Ishikawa (cell line): ENCODE measurements around the gene COL25A1.

ENCODE experiments used
- CEBPB ChIP-seq: IDR thresholded peaks from 2 replicates; pipeline ENCODE4 v1.6.1; 2012
- CREB1 ChIP-seq: IDR thresholded peaks from 2 replicates; pipeline ENCODE4 v1.6.1; 2012; ENCODE audit warnings: low read depth
- EGR1 ChIP-seq: IDR thresholded peaks from 2 replicates; pipeline ENCODE4 v1.6.1; 2012
- EP300 ChIP-seq: IDR thresholded peaks from 2 replicates; pipeline ENCODE4 v1.6.1; 2012; ENCODE audit warnings: borderline replicate concordance
- MAX ChIP-seq: IDR thresholded peaks from 2 replicates; pipeline ENCODE4 v1.6.1; 2012
- NFIC ChIP-seq: IDR thresholded peaks from 2 replicates; pipeline ENCODE4 v1.6.1; 2012
- RAD21 ChIP-seq: IDR thresholded peaks from 2 replicates; pipeline ENCODE4 v1.6.1; 2012; ENCODE audit warnings: low read depth
- REST ChIP-seq: IDR thresholded peaks from 2 replicates; pipeline ENCODE4 v1.6.1; 2012; ENCODE audit warnings: low read depth, mild to moderate bottlenecking
- TAF1 ChIP-seq: IDR thresholded peaks from 2 replicates; pipeline ENCODE4 v1.6.1; 2012; ENCODE audit warnings: low read depth, mild to moderate bottlenecking
- TCF12 ChIP-seq: IDR thresholded peaks from 2 replicates; pipeline ENCODE4 v1.6.1; 2012; ENCODE audit warnings: low read depth
- TEAD4 ChIP-seq: IDR thresholded peaks from 2 replicates; pipeline ENCODE4 v1.6.1; 2012
- YY1 ChIP-seq: IDR thresholded peaks from 2 replicates; pipeline ENCODE4 v1.6.1; 2012; ENCODE audit warnings: low read depth
- ZBTB7A ChIP-seq: IDR thresholded peaks from 2 replicates; pipeline ENCODE4 v1.6.1; 2012; ENCODE audit warnings: low read depth

- no peak for TF ChIP-seq RAD21
- TF ChIP-seq CREB1 = peak; percentile 73
- TF ChIP-seq CEBPB = peak; percentile 63; the same call in 1 of the 2 replicates
- no peak for TF ChIP-seq TAF1
- no peak for TF ChIP-seq REST
- TF ChIP-seq EP300 = peak; percentile 81; the same call in 1 of the 2 replicates
- TF ChIP-seq ZBTB7A = no peak
- TF ChIP-seq TEAD4 = peak; percentile 69
- no peak for TF ChIP-seq YY1
- no peak for TF ChIP-seq EGR1
- peak; percentile 90 for TF ChIP-seq TCF12
- no peak; the same call in 1 of the 2 replicates for TF ChIP-seq MAX
- TF ChIP-seq NFIC = peak; percentile 78
Measured at GRCh38 chr4:108941904-108942430, 360.5 kb downstream of the COL25A1 start.
